HCT116 (cell line): Measurements from ENCODE around the gene ZWILCH.
A peak's percentile ranks its signal among the peaks of the same experiment; 100 is the strongest.

Source experiments
- CTCF ChIP-seq, 3 experiments: fragments of 200-600 bp in 1 of 3; sonication (generic) in 1 of 3; IDR thresholded peaks in 2 of 3; conservative IDR thresholded peaks in 1 of 3; 2 replicates each; pipeline ENCODE4 v1.5.1; 2012 to 2017; ENCODE audit warnings: low read depth in 2 of 3, low read length in 2 of 3, antibody characterized with exemption in 1 of 3, borderline replicate concordance in 1 of 3, control low read depth in 1 of 3, mild to moderate bottlenecking in 1 of 3, mixed read lengths in 1 of 3, mixed run types in 1 of 3, moderate library complexity in 1 of 3; ENCODE audit not compliant: insufficient read depth in 1 of 3
- EGR1 ChIP-seq: IDR thresholded peaks from 2 replicates; pipeline ENCODE4 v1.6.1; 2012; ENCODE audit warnings: low read depth
- EZH2 ChIP-seq: fragments of 200-600 bp; sonication (generic); IDR thresholded peaks from 2 replicates; pipeline ENCODE4 v1.6.1; 2017; ENCODE audit warnings: antibody characterized with exemption, mixed run types
- EZH2phosphoT487 ChIP-seq: fragments of 200-600 bp; IDR thresholded peaks from 2 replicates; pipeline ENCODE4 v1.6.1; 2018; ENCODE audit warnings: antibody characterized with exemption, borderline replicate concordance
- MAX ChIP-seq: IDR thresholded peaks from 2 replicates; pipeline ENCODE4 v1.6.1; 2012
- POLR2A ChIP-seq: IDR thresholded peaks from 2 replicates; pipeline ENCODE4 v1.7.0; 2011; ENCODE audit warnings: borderline replicate concordance; ENCODE audit not compliant: insufficient read depth, insufficient read length; ENCODE audit errors: extremely low read depth
- POLR2AphosphoS5 ChIP-seq: IDR thresholded peaks from 2 replicates; pipeline ENCODE4 v1.6.1; 2011; ENCODE audit warnings: mild to moderate bottlenecking, low read depth, low read length, moderate library complexity
- REST ChIP-seq: IDR thresholded peaks from 2 replicates; pipeline ENCODE4 v1.6.1; 2012; ENCODE audit warnings: low read depth
- SP1 ChIP-seq: IDR thresholded peaks from 2 replicates; pipeline ENCODE4 v1.6.1; 2012; ENCODE audit warnings: low read depth
- YY1 ChIP-seq: IDR thresholded peaks from 2 replicates; pipeline ENCODE4 v1.6.1; 2011; ENCODE audit warnings: low read length, low read depth, moderate library complexity, mild to moderate bottlenecking; ENCODE audit not compliant: insufficient replicate concordance; ENCODE audit errors: extremely low read depth

DNA sequence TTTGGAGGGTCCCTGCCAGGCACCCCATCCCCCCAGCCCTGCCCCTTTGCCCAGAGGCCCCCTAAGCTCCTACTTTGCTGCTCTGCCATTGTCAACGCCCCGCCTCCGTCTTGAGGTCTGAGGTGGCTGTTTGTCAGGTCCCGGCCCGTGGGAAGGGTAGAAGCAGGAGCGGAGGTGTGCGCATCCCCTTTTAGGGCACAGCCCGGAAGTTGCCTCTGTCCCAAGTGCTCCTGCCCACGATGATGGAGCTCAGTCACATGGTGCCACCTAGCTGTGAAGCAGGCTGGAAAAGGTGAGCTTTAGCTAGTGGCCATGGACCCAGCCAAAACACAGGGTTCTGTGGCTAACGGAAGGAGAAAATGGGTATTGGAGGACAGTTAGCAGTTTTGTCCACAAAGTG lies 89.2 kb downstream of the ZWILCH start:
- TF ChIP-seq EGR1 (no peak), EZH2phosphoT487 (no peak), CTCF (IDR thresholded peaks at IDR 0.05 in 2 of 3, conservative IDR thresholded peaks at IDR 0.05 in 1 of 3; ENCODE audit: borderline replicate concordance in 1 of 3, insufficient read depth in 1 of 3, low read depth in 2 of 3, low read length in 2 of 3) (peak in 2 of 3 experiments; percentile 17 to 32; a peak in 1 of 6 replicates), REST (no peak), YY1 (no peak), MAX (peak; percentile 65), POLR2AphosphoS5 (no peak), EZH2 (no peak), SP1 (no peak), POLR2A (no peak)
